Fibroblast of the conjunctiva (primary cell): ENCODE results near the gene NES.

Source experiments
- DNase-seq: peaks from one replicate; pipeline ENCODE4 v3.0.0-alpha.2; 2010; ENCODE audit warnings: low read depth

The NES gene

DNA sequence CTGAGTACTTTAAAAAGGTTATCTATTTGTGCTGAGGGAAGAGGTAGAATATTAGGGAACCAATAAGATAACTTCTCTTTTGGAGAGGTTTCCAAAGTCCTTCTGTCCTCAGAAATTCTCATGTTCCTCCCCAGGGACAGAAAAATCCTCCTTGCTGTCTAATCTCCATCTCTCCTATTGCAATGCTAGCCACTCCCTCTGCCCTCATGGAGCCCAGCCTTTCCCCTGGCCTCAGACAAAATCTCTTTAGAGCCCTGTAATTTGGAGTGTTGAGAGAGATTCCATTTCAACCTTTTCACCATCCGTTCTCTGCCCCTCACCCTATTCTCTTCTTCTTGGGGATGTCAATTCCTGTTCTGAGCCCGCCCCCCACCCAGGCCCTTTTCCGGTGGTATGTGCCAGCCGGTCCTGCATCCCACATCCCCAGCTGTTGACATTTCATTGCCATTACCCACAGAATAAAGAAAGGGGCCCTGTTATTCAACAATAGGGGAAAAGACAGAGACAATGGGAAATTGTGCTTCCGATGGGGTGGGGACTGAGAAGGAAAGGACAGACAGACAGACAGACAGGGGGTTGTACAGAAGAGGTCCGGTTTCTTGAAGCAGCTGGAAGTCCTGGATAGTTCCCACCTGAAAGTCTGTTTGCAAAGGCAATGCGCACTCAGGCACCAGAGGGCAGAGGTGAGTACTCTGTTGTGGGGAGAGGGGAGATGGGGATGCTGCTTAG is 58.2 kb downstream of the NES start, which contains the start of gene HAPLN2:
HAPLN2 (plus strand) TSS at position 563 of the 729 bp plus-strand sequence. CDS start 4,076 bp downstream, outside the sequence.
- DNase-seq: no peak
